SK-N-DZ (cell line): ENCODE data around the gene CFAP20DC.
A peak's percentile ranks its signal among the peaks of the same experiment; 100 is the strongest.
"Not testable (repeated sequence)": the region's sequence is repeated elsewhere in the genome, so short reads cannot be mapped to it uniquely, and the experiment has no call there.

Source experiments
- DNase-seq: peaks from one replicate; pipeline ENCODE4 v3.0.0-alpha.2; 2015; ENCODE audit warnings: low spot score

The CFAP20DC gene

GRCh38 chr3:58748024-58748423 lies 301.8 kb downstream of the CFAP20DC start:
- no peak for DNase-seq

DNA sequence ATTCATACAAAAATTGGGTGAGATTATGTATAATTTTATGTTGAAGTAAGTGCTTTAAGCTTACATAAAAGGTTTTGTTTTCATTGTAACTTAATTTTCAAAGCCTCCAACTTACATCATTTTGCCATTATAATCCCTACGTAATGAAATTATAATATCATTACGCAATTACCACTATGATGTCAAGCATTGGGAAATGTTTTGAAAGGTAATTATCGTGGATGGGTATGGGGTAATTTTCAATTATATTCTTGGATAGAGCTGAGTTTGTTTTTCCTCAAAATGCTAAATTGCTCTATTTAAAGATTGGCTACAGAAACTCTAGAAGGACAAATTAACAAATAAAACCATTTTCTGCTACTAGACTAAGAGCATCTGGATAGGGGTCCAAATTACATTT lies 303.1 kb downstream of the CFAP20DC start:
- peak; percentile 90 for DNase-seq

DNA sequence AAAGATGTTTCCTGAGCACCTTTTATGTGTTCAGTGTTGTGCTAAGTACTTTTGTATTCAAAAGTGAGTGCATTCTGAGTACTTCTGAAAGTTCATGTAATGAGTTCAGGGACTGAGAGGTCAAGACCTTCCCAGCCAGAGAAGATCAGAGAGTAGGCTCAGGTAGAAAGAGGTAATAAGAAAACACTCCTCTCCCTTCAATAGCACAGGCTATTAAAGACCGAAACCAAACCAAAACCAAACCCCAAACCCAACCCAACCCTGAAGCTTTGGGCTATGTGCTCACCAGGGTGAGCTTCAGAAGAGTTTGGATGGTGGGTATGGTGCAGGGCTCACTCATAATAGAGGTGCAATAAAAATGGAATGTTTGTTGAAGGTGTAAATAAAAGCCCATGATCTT lies 306.5 kb downstream of the CFAP20DC start:
- DNase-seq = no peak

DNA sequence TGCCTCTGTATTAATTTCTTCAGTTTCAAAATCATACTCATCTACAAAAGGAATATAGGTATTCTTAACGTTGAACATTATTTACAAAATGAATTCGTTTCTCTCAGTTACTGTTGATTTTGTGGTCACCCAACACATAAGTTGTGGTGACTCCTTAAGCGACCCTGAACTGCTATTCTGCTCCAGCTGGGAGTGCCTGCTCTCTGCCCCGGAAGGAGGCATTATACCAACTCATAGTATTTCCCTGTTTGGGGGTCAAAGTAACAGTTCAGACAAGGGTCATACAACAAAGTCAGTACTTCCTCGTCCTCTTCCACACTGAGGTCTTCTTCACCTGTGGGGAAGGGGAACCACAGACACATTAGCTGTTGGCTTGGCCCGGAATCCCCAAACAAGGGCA lies 307.6 kb downstream of the CFAP20DC start:
- no peak for DNase-seq

GRCh38 chr3:58737644-58738043 lies 312.2 kb downstream of the CFAP20DC start:
- no peak for DNase-seq

DNA sequence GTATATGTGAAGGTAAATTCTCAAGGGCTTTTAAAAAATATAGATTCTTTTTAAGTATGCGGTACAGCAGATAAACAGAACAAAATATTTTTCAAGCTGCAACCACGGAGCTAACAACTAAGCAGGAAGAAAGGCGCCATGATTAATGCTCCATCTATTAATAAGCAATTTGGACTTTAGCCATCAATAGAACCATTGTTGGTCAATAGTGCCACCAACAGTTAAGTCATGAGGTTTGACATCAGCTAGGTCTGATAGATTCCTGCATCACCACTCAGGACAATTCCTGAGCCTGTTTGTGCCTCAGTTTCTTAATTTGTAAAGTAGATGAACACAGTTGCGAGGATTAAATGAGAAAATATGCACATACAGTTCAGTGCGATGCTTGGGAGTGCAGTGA lies 318.2 kb downstream of the CFAP20DC start:
- no peak for DNase-seq

- DNase-seq = no peak
Measured at GRCh38 chr3:58728723-58729122, 321.1 kb downstream of the CFAP20DC start.

- DNase-seq = no peak
Measured at GRCh38 chr3:58725326-58725853, 324.4 kb downstream of the CFAP20DC start.

- DNase-seq = no peak
Measured at GRCh38 chr3:58724336-58724735, 325.5 kb downstream of the CFAP20DC start.

DNA sequence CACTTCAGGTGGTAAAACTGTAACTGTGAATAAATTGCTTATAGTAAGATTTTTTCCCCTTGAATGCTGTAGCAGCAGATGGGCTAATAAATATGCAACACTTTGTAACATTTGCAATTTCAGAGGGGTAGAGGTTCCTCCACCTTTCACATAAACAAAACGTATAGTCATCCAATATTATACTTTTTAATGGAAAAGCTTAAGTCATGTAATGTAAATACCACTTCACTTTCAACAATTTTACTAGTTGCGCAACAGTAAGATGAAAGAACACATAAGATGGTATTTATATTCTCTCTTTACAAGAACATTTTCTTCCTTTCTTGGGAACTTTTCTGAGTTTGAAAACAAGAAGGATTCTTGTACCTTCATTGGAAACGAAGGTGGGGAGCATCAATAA lies 326.7 kb downstream of the CFAP20DC start:
- no peak for DNase-seq

DNA sequence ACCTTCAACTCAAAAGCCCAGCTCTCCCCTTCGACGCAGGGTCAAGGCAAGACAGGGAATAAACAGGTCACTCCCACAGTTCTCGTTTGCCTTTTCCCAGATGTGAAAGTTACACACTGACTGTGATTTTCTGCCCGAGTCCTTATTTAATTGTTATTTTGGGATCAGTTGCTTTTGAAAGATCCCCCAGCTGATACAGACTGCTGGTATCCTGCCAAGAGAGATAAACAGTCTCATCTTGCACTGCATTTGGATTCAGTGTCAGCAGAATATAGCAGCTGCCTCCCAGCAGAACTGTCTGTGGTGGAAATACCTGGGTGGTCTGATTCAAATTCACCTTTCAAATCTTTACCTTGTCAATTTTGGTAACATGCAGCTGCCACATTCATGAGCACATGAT lies 327.3 kb downstream of the CFAP20DC start:
- DNase-seq = peak; percentile 56

DNA sequence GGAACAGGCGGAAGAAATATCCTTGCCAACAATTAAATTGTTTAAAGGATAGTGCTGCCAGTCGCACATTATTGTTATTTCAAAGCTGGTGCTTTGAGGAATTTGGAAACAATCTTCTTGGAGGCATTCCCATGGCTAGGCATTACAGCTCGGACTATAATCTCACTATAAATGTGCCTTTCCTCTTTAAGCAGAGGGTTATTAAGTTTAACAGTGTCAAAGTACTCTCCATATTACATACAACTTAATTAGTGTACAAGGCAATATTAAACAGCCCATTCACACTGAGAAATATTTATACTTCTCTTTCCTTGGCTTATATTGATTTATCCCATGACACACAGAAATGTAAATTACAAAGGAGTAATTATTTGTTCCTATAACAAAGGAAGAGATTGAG lies 329.3 kb downstream of the CFAP20DC start:
- DNase-seq = no peak

DNA sequence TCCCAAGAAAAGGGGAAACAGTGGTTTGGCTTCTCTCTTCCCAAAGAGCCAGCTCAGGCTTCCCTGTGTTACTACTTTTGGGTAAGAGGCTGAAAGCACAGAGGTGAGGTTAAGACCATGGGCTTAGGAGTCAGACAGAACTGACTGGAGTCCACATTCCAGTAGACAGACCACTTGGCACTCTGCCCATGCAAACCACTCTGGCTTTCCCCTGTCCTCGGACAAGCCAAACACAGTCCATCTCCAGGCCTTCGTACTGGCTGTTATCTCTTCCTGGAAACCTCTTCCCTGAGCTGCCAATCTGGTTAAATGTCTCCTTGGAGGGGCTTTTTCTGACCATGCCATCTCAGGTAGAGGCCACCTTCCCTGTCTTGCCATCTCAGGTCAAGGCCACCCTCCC lies 330.1 kb downstream of the CFAP20DC start:
- DNase-seq = no peak

DNA sequence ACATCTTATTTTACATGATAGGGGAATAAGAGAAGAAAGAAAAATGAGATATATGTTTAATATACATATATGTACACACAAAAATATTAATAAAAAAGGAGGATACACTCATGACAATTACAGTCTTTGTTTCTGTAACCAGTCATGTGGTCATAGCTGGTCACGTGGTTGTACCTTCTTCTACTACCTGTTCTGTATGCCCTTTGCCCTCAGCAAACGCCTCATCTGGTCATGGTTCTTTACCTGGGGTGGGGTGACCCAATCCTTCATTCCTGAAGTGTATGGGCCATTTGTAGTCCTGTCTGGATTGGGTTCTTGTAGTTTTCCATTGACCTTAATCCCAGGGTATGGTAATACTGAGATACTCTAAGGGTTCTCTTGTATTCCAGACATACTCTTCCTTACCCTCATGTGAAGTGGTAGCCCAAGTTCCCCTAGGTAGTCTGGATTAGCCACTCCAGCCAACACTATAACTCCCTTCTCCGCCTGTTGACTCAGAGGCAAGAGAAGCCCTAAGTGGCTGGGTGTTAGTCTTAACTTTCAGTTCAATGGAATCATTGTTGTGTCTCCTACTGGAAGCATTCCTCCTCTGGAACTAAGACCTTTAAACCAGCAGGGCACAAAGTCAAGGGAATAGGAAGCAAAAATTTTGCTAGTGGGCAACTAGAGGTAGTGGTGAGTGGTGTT lies 336.0 kb downstream of the CFAP20DC start:
- DNase-seq = no peak

GRCh38 chr3:58711871-58712270 lies 338.0 kb downstream of the CFAP20DC start:
- peak; percentile 29 for DNase-seq

DNA sequence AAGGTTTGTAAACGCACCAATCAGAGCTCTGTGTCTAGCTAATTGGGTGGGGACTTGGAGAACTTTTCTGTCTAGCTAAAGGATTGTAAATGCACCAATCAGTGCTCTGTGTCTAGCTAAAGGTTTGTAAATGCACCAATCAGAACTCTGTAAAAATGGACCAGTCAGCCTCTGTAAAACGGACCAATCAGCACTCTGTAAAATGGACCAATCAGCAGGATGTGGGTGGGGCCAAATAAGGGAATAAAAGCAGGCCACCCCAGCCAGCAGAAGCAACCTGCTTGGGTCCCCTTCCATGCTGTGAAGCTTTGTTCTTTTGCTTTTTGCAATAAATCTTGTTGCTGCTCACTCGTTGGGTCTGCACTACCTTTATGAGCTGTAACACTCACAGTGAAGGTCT lies 340.8 kb downstream of the CFAP20DC start:
- DNase-seq = not testable (repeated sequence)

DNA sequence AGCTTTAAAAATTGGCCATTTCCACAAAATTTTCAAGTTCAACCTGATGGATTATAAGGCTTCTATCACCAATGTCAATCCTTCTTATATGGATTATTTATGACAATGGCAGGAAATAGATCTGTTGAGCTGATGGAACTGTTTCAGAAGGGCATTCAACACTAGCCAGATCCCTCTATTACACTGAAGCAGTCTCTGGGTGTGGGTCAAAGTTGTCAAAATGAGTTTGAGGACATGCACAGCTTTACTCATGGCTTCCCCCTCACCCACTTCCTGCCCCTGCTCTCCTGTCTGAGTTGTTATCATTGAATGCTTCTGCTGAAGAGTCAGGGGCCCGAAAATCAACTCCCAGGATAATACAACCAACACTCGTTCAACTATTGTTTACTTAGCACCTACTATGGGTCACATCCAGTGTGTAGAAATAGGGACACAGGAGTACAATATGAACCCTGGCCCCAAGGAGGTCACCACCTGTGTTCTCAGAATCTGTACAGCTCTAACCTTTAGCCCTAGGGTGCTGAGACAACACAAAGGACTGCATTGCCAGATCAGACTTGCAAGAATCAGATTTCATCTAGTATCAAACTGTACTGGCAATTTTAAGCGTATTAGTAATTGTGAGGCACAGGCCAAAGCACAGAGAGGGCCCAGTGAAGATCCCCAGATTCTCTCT lies 341.6 kb downstream of the CFAP20DC start:
- peak; percentile 82 for DNase-seq

GRCh38 chr3:58707390-58707930 lies 342.4 kb downstream of the CFAP20DC start:
- DNase-seq = peak; percentile 90

GRCh38 chr3:58706395-58707167 lies 343.2 kb downstream of the CFAP20DC start:
- peak; percentile 23 for DNase-seq

GRCh38 chr3:58704745-58705144 lies 345.1 kb downstream of the CFAP20DC start:
- DNase-seq = no peak

DNA sequence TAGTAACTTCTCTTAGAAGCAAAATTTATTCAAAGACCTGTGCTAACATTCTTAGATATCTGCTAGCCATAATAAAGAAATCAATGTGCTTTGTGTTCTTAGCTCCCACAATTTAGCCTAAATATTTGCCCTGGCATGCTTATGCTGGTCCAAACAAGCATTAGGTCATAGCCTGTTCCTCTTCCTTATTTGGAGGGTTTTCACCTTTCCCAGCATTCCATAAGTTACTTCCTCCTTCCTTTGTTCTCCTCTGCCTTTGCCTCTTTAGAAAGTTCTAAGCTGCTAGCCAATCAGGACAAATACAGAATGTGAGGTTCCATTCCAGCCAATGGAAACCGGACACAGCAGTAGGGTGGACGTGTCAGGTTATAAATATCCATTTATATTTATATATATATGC lies 345.5 kb downstream of the CFAP20DC start:
- DNase-seq = not testable (repeated sequence)

DNA sequence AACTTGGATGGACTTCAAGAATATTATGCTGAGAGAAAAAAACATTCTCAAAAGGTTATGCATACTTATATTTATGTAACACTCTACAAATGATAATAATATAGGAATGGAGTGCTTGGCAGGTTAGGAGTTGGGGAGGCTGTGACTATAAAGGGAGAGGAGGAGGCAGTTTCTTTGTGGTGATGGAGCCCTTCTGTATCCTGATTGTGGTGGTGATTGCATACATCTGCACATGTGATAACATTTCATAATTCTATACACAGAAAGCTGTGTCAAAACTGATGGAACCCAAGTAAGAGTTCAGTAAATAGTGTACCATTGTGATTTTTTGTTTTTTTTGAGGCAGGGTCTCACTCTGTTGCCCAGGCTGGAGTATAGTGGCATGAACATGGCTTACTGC lies 351.6 kb downstream of the CFAP20DC start:
- no peak for DNase-seq
